Left forelimb (tissue), 1 donor: ENCODE results near the gene RAPGEF2.
"Not testable (repeated sequence)": the region's sequence is repeated elsewhere in the genome, so short reads cannot be mapped to it uniquely, and the experiment has no call there.

ENCODE experiments used
- DNase-seq: peaks from one replicate; pipeline ENCODE4 v3.0.0-alpha.2; 2018; ENCODE audit warnings: low spot score

Gene RAPGEF2

GRCh38 chr4:159137176-159137575, 34.3 kb downstream of the RAPGEF2 start:
- DNase-seq: no peak

DNA sequence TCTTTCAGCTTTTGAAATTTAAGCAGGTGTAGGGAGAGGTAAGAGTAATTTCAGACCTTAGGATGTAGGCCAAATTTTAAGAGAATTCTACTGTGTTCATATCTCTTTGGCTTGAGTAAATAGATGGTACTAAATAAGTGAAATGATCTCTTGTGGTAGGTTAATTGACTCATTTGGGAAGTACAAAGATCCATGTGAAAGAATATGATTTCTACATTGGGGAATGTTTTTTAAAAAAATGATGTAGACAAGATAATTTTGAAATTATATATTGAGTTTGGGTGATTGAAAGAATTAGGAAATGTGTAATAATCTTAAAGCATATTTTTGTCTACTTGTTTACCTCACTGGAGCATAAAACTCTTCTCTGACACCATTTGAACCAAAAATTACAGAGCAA, 35.6 kb downstream of the RAPGEF2 start:
- DNase-seq: no peak

DNA sequence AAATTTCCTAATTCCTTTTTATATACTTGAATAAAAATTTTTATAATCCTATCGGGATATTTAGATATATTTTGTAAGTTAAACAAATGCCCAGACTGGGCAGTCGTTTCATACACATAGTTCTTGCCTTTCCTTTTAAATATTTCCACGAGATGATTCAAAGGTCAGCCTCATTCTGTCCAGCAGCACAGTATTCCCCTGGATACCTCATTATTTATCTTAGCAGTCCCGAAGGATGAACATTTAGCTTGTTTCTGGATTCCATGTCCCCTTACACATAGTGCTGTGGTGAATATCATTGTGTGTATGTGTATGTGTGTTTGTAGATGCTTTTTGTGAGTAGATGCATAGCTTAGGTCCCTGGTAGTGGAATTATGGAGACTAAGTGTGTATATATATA, 38.3 kb downstream of the RAPGEF2 start:
- DNase-seq: no peak

DNA sequence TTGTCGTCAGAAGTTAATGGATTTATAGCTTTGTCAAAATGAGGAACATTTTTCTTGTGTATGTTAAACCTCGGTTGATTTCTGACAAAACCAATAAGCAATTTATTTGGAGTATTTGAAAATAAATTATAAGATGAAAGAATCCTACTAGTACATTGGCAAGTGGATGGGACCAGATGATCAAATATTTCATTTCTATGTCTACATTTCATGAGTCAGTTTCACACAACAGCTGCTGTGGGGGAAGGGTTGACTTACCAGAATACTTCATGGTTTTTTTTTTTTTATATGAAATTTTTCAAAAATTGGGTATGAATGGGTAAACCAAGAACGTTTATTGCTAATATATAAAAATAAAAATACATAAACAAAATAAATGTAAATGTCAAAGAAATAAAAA, 39.4 kb downstream of the RAPGEF2 start:
- no peak for DNase-seq

DNA sequence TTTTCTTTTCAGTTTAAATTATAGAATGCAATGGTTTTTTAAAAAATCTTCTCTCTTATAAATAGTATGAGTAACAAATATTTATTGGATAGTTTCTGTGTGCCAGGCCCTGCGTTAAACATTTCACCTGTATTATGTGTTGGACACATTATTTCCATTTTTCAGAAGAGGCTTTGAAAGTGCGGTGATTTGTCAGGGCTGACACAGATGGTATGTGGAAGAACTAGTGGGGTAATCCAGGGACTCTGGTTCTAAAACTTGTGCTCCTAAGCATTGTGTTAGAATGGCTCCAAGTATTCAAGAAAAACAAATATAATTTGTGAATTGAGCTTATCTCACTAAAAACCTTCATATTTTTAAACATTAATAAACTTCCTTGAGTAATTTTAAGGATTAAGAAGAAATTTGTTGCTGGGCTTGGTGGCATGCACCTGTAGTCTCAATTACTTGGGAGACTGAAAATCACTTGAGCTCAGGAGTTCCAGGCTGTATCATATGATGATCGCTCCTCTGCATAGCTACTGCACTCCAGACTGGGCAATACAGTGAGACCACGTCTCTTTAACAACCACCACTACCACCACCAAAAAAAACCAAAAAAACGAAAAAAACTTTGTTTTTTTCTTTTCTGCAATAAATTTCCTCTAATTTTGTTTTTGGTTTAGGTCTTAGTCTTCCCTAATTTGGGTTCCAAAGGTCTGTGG, 40.0 kb downstream of the RAPGEF2 start:
- no peak for DNase-seq

DNA sequence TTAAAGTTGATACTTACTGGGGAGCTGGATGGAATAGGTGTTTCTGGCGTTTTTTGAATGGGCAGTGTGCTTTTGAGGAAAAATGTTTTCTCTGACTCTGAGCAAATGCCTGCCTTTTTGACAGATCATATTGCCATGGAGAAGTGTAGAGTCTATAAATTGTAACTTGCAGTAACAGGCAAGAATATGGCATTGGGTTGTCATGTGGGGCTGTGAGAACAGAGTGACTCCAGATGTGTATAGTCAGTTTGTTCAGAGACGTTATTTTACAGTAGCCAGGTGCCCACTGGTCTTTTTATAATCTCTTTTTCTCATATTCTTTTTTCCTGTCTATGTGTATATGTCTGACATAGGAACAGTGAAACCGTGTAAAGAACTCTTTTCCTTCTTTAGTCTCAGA, 40.8 kb downstream of the RAPGEF2 start:
- DNase-seq: no peak

GRCh38 chr4:159144112-159144694, 41.3 kb downstream of the RAPGEF2 start:
- DNase-seq: no peak

DNA sequence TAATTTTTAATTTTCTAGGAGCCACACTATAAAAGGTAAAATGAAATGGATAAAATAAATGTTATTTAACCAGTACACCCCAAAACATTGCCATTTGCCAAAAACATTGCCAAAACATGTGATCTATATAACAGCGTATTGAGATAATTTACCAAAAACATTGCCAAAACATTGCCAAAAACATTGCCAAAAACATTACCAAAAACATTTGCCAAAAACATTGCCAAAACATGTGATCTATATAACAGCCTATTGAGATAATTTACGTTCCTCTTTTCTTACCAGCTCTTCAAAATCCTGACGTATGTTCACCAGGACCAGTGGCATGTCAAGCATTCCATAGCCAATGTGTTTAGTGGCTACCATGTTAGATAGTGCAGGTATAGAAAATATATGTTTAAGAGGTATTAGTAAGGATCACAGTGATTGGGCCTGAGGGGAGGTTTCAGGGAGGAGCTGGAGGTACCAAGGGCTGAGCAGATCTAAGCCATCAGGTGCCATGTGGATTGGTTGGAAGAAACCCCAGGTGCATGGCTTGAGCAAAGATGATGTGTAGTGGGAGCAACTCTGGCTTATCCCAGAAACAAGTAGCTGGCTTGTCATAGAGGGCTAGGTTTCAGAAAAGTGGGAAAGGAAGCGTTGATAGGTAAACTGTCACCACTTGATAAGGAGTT, 42.6 kb downstream of the RAPGEF2 start:
- DNase-seq: no peak

DNA sequence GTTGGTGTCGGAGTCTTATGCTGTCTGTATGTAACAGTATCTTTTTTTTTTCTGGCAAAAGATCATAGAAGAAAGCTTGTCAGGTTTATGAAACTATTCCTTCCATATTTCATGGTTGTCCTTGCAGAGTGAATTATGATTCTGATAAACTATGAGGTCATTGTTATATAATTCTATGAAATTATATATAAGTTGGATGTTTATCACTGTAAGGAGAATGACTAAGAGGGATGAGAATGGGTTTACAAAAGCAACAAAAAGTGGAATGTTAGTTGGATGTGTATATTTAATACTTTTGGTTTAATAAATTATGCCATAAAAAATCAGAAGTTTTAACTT, 43.1 kb downstream of the RAPGEF2 start:
- no peak for DNase-seq

- no peak for DNase-seq
These were observed 43.6 kb downstream of the RAPGEF2 start for GRCh38 chr4:159146488-159146887.

DNA sequence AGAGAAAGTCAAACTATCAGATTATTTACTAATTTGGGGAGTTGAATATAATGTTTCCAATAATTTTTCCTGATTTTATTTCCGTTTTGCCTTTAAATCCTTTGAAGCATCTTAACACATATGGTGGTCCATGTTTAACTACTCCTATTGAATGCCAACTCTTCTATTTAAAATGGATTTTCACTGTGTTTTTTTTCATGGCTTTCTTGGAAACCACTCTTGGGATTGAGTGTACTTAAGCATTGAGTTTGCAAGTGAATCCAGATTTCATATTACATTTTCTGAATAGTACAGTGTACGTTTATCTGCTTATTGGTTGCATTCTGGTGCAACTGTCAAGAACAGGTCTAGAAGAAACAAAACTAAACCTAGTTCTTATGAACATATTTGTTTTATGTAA, 45.6 kb downstream of the RAPGEF2 start:
- no peak for DNase-seq

DNA sequence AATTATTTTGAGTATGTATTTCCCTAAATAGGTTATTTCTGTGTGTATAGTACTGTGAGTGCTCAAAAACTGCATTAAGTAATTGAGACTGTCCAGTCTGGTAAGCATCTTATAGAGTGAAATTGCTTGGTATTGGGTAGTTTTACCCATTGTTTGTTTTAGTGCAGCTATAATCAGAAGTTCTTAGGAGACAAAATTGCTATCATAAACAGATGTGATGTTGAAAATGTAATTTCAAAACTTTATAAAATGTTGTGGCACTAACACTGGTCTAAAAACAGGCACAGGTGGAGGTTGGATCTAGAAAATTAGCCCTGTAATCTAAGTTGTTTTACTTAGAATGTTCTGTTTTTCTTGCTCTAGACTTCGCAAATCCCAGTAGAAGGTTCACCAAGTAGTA, 46.8 kb downstream of the RAPGEF2 start:
- no peak for DNase-seq

DNA sequence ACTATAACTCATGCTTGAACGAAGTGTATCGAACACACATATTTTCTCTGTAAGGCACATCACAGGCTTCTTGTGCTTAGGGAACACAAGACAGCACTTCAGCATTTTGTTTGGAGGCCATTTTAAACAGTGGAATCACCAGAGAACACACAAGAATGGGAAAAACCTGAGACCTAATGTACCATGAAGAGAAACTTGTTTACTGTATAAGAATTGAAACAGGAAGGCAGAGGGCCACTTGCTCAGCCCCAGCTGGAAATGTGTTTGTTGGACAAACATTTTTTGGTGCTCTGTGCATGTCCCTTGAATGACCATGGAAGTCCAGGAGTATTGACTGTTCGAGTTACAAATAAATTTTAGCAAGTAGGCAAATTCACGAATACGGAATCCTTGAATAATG, 47.5 kb downstream of the RAPGEF2 start:
- DNase-seq: no peak

- DNase-seq: no peak
These were observed 48.0 kb downstream of the RAPGEF2 start for GRCh38 chr4:159150821-159151390.

DNA sequence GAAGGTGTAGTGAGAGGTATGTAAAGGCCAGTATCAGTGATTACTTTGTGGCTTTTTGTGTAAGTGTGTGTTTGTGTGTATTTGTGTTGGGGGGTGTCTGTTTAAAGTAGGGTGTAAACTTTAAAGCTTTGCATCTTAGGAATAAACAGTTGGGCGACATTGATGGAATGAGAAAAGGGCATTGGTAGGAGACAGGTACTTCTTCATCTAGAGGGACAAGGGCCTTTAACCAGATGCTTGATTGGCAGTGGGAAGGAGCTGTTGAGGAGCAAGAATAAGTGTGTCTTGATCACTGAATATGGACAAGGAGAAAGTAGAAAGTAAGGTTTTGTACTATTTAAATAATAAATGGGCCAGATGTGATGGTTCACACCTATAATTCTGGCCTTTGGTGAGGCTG, 48.8 kb downstream of the RAPGEF2 start:
- DNase-seq: no peak

DNA sequence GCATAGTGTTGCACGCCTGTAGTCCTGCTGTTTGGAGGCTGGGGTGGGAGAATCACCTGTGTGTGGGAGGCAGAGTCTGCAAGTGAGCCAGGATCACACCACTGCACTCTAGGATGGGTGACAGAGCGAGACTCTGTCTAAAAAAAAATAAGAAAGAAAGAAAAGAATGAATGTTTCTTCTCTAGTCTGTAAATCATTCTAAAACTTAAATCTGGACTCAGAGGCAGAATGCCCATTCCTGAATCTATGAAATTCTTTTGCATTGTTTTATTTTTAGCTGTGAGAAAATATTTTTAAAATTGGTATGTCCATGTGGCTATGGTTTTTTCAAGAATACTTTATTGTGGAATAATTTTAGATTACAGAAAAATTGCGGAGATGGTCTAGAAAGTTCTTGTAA, 49.3 kb downstream of the RAPGEF2 start:
- DNase-seq: no peak

DNA sequence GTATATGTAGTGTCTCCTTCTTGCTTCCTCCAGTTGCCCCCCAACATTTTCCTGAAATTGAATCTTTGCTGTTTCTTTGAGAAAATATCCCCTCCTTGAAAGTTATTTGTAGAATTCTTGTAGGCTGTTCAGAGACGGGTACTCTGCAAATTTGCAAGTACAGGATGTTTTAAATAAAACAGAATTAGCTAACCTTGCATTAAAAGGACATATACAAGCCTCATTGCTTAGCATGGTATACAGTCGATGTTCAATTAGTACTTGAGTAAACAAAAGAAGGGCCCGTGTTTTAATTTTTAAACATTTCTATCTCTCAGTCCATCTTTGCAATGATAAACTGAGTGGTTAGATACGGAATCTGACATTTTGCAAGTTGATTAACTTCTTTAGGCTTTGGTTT, 50.8 kb downstream of the RAPGEF2 start:
- DNase-seq: no peak

- no peak for DNase-seq
These were observed 52.2 kb downstream of the RAPGEF2 start for GRCh38 chr4:159155119-159155518.

DNA sequence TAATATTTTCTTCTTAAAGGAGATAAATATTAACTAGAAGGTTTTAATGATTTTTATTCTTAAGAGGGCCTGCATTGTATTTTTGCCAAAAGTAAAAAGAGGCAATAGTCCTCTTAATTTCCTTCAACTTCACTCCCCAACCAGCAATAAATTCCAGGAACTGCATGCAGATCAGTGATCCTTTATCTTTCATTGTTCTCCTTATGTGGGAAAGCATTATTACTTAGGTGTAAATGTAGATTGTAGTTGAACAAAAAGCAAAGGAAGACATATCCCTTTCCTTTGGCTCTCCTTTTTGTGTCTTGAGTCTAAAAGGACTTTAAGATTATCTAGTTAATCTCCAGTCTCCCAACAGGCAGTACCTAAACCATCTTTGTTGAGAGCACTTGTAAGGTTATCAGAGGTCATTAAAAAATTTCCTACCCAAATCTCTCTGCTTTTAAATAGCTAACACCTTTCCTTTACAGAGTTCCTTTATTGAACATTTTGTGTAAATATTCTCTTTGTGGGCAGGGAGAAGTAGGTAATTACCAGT, 55.3 kb downstream of the RAPGEF2 start:
- DNase-seq: no peak

- no peak for DNase-seq
These were observed 56.1 kb downstream of the RAPGEF2 start for GRCh38 chr4:159158985-159159384.

DNA sequence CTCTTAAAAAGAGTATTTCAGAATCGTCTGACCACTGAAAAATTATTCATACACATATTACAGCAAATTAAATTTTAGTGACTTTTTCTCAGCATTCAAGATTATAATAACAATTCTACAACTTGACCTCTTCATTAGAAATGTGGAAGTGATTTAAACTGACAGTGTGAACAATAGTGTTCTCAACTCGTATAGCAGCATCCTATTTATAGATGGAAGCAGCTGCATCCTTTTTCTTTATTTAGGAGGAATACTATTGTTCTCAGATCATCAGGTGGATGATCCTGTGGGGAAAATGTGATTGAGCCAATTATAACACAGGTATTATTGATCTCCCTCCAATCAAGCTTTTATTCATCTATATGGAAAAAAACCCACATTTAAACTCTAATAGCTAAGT, 56.7 kb downstream of the RAPGEF2 start:
- DNase-seq: no peak

DNA sequence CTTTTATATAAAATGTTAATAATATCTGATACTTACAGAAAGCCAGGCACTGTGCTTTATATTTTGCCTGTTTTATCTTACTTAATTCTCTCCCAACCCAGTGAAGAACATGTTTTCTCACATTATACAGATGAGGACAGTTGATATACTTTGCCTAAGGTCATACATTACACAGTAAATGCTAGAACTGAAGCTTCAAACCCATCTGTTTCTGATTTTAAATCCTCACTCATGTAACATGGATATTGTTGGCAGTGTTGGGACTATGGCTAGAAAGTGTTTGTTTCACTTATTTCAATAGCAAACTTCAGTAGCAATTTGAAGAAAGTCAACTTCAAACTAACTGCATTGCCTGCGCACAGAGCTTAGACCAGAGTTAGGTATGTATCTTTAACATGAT, 57.4 kb downstream of the RAPGEF2 start:
- no peak for DNase-seq

GRCh38 chr4:159161436-159161835, 58.6 kb downstream of the RAPGEF2 start:
- not testable (repeated sequence) for DNase-seq
